ENCODE measurements around the gene ZNF837.
A peak's percentile ranks its signal among the peaks of the same experiment; 100 is the strongest.
"Not testable (repeated sequence)": the region's sequence is repeated elsewhere in the genome, so short reads cannot be mapped to it uniquely, and the experiment has no call there.

ZNF837 gene

DNA sequence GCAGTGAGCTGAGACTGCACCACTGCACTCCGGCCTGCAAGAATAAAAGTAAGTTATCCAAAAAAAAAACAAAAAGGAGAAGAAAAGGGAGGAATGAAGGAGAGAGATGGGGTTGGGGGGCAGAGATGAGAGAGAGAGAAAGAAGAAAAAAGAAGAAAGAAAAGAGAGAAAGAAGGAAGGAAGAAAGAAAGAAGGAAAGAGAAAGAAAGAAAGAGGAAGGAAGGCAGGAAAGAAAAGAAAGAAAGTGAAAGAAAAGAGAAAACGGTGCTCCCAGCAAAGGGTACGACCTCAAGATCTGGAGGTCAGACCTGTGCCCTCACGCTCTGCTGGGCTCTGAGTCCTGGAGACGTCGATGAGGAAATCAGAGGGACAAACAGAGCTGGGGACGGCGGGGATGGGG is 31.2 kb downstream of the ZNF837 start:
- no peak for DNase-seq

- not testable (repeated sequence) for DNase-seq
These were observed 32.8 kb downstream of the ZNF837 start for GRCh38 chr19:58348080-58348479.

DNA sequence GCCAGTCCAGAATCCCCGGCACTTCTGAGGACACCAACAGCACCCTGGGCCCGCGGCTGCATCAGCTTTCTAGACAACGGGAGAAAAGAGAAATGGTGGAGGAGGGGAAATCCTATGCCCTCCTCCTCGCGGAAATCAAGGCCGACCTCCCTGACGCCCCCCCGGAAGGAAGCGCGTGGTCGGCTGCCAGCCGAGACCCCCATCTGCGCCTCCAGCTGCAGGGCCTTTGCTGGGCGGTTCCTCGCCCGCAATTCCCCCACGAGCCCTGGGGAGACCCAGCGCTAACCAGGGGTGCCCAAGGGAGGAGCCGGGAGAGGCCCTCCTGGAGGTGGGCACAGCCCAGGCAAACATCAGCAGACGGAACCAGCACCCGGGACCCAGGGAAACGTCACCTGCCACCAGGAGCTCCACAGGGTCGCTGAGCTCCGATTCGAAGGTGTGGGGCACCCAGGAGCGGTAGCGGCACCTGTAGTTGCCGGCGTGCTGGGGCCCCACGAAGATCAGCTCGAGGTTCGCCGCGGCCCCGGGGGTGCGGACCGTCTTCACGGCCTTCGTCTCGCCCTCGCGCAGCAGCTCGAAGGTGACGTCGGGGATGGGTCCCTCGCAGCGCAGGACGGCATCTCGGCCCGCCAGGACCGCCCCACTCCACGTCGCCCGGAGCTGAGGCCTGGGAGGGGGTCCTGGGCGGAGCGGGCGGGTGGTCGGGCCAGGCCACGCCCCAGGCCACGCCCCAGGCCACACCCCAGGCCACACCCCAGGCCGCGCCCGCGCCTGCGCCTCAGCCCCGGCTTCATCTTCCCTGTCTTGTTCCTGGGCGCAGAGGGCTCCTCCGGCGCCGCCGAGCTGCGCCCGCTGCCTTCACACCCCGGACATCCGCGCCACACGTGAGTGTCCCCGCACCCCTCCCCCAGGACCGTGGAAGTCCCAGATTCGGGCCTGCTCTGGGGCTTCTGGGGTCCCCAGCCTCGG is 33.6 kb downstream of the ZNF837 start:
- peak; percentile 55 to 80 for DNase-seq

- no peak for DNase-seq
These were observed 35.3 kb downstream of the ZNF837 start for GRCh38 chr19:58345558-58345957.

- no peak for DNase-seq
These were observed 41.8 kb downstream of the ZNF837 start for GRCh38 chr19:58338825-58339558.

- DNase-seq: no peak
These were observed 42.5 kb downstream of the ZNF837 start for GRCh38 chr19:58338336-58338735.

GRCh38 chr19:58336820-58337219 is 44.0 kb downstream of the ZNF837 start:
- DNase-seq: no peak

GRCh38 chr19:58336216-58336615 is 44.6 kb downstream of the ZNF837 start:
- DNase-seq: no peak

DNA sequence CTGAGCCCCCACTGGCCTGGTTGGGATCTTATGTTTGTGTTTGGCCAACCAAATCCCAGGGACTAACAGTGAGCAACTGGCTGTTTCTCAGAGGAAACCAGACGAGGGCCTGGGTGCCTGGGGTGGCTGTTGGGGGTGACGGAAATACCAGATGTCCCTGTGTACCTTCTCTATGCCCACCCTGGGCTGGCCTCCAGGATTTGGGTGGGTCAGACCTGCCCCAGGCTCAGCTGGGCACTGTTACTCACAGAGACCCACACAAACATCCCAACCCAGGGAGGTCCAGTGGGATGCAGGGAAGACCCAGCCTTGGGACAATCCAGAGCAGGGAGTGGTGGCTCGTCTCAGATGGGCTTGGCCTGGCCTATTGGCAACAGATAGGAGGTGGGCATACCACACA is 45.2 kb downstream of the ZNF837 start:
- DNase-seq: no peak

GRCh38 chr19:58334691-58335249 is 46.1 kb downstream of the ZNF837 start:
- no peak for DNase-seq

- DNase-seq: no peak
These were observed 48.1 kb downstream of the ZNF837 start for GRCh38 chr19:58332697-58333096.

DNA sequence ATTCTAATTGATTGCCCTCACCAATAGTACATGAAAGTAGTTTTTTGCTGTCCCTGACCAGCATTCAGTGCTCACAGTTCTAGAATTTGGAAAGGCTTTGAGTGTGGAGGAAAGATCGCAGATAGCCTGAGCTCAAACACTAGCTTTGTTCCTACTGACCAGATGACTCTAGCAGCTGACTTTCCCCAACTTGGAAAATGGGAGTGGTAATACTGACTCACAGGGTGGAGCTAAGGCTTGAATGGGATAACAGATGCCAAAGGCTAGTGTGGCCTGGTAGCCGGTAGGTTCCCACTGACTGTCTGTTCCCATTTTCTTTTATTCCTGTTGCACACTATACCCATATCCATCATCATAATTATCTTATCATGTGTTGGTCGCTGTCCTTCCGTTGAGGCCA is 50.4 kb downstream of the ZNF837 start:
- peak; percentile 29 to 75 for DNase-seq

GRCh38 chr19:58328999-58329398 is 51.8 kb downstream of the ZNF837 start:
- no peak for DNase-seq

- peak; percentile 95 to 97 for DNase-seq
These were observed 53.7 kb downstream of the ZNF837 start, which contains the start of gene ZSCAN22 for GRCh38 chr19:58326914-58327726. TSS of gene ZSCAN22 (plus strand) at chr19:58326994. CDS start at chr19:58334803, 7,809 bp downstream.

DNA sequence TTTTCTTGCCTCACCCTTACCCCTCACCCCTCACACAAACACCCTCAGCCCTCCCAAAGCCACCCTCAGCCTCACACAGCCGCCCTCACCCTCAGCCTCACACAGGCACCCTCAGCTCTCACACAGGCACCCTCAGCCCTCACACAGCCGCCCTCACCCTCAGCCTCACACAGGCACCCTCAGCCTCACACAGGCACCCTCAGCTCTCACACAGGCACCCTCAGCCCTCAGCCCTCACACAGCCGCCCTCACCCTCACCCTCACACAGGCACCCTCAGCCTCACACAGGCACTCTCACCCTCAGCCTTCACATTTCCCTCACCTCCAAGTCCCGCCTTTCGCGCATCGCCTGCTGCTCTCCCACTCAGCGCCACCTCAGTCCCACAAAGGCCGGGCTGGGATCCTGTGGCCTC is 54.3 kb downstream of the ZNF837 start:
- no peak for DNase-seq

GRCh38 chr19:58325311-58326022 is 55.4 kb downstream of the ZNF837 start:
- DNase-seq: no peak

DNA sequence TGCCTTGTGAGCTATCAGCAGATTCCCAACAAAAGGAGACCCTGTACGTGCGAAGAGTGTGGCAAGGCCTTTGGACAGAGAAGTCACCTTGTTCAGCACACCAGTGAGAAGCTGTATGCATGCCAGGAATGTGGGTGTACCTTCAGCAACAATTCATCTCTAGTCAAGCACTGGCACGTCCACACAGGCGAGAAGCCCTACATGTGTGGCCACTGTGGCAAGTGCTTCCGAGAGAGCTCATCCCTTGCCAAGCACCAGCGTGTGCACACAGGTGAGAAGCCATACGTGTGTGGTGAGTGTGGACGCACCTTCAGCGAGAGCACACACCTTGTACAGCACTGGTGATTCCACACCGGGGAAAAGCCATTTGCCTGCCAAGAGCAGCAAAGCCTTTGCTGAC is 61.6 kb downstream of the ZNF837 start:
- DNase-seq: no peak

- no peak for DNase-seq
These were observed 62.5 kb downstream of the ZNF837 start for GRCh38 chr19:58318297-58318696.
